Stimulated activated naive CD8-positive, alpha-beta T cell treated with anti-CD3 and anti-CD28 coated beads, Interleukin-15, Interleukin-2, amounts not matched to agents 100 ng/mL and 50 ng/mL, for 24 hours (primary cell): ENCODE results near the gene DTNB.
"Not testable (repeated sequence)": the region's sequence is repeated elsewhere in the genome, so short reads cannot be mapped to it uniquely, and the experiment has no call there.

Experiments used
- H3K27ac Mint-ChIP-seq: one replicate; pipeline ENCODE4 v1.8.0; 2021; ENCODE audit warnings: mild to moderate bottlenecking, mixed read lengths
- H3K27me3 Mint-ChIP-seq: one replicate; pipeline ENCODE4 v1.8.0; 2021; ENCODE audit warnings: mixed read lengths
- H3K36me3 Mint-ChIP-seq: one replicate; pipeline ENCODE4 v1.8.0; 2021; ENCODE audit warnings: low read depth, mixed read lengths
- H3K4me1 Mint-ChIP-seq: one replicate; pipeline ENCODE4 v1.8.0; 2021; ENCODE audit warnings: low read depth, mixed read lengths
- H3K4me3 Mint-ChIP-seq: one replicate; pipeline ENCODE4 v1.8.0; 2021; ENCODE audit warnings: mild to moderate bottlenecking, mixed read lengths
- H3K9me3 Mint-ChIP-seq: one replicate; pipeline ENCODE4 v1.8.0; 2021; ENCODE audit warnings: mixed read lengths

Gene DTNB

GRCh38 chr2:25620711-25621110 lies 52.7 kb downstream of the DTNB start:
- H3K4me1 Mint-ChIP-seq, result no peaks in the 10 kb centered on the region
- H3K27me3 Mint-ChIP-seq, result no peaks in the 10 kb centered on the region

GRCh38 chr2:25620077-25620476 lies 53.3 kb downstream of the DTNB start:
- Mint-ChIP-seq H3K9me3 (no peaks in the 10 kb centered on the region), H3K4me1 (no peaks in the 10 kb centered on the region), H3K36me3 (peaks cover 21% of the 10 kb centered on the region), H3K4me3 (no peak overlapping the region), H3K27me3 (no peaks in the 10 kb centered on the region), H3K27ac (no peak overlapping the region)

More at GRCh38 chr2:25620711-25621110, 52.7 kb downstream of the DTNB start:
- no peak overlapping the region for H3K27ac Mint-ChIP-seq
- no peak overlapping the region for H3K4me3 Mint-ChIP-seq
- H3K36me3 Mint-ChIP-seq, result peaks cover 21% of the 10 kb centered on the region
- H3K9me3 Mint-ChIP-seq, result no peaks in the 10 kb centered on the region

GRCh38 chr2:25619185-25619584 lies 54.2 kb downstream of the DTNB start:
- peaks cover 20% of the 10 kb centered on the region for H3K36me3 Mint-ChIP-seq
- H3K4me3 Mint-ChIP-seq, result no peak overlapping the region
- H3K27me3 Mint-ChIP-seq, result no peaks in the 10 kb centered on the region
- H3K4me1 Mint-ChIP-seq, result no peaks in the 10 kb centered on the region
- no peak overlapping the region for H3K27ac Mint-ChIP-seq
- no peaks in the 10 kb centered on the region for H3K9me3 Mint-ChIP-seq

- Mint-ChIP-seq H3K4me3 (no peak overlapping the region), H3K36me3 (peaks cover 17% of the 10 kb centered on the region), H3K4me1 (no peaks in the 10 kb centered on the region), H3K27ac (no peak overlapping the region), H3K27me3 (no peaks in the 10 kb centered on the region), H3K9me3 (no peaks in the 10 kb centered on the region)
These were observed 54.7 kb downstream of the DTNB start for GRCh38 chr2:25618676-25619075.

- Mint-ChIP-seq H3K27me3 (no peaks in the 10 kb centered on the region), H3K4me3 (no peak overlapping the region), H3K4me1 (no peaks in the 10 kb centered on the region), H3K27ac (no peak overlapping the region), H3K36me3 (peaks cover 16% of the 10 kb centered on the region), H3K9me3 (no peaks in the 10 kb centered on the region)
These were observed 55.3 kb downstream of the DTNB start for GRCh38 chr2:25617948-25618646.

- H3K36me3 Mint-ChIP-seq, result peaks cover 5% of the 10 kb centered on the region
- H3K4me1 Mint-ChIP-seq, result no peaks in the 10 kb centered on the region
- no peak overlapping the region for H3K4me3 Mint-ChIP-seq
- H3K9me3 Mint-ChIP-seq, result no peaks in the 10 kb centered on the region
- H3K27me3 Mint-ChIP-seq, result no peaks in the 10 kb centered on the region
- no peak overlapping the region for H3K27ac Mint-ChIP-seq
These were observed 57.5 kb downstream of the DTNB start for GRCh38 chr2:25615920-25616319.

GRCh38 chr2:25615386-25615785 lies 58.0 kb downstream of the DTNB start:
- no peaks in the 10 kb centered on the region for H3K27me3 Mint-ChIP-seq
- no peak overlapping the region for H3K4me3 Mint-ChIP-seq
- no peak overlapping the region for H3K27ac Mint-ChIP-seq

GRCh38 chr2:25614711-25615110 lies 58.7 kb downstream of the DTNB start:
- Mint-ChIP-seq H3K4me3 (no peak overlapping the region), H3K9me3 (no peaks in the 10 kb centered on the region), H3K4me1 (peaks cover 5% of the 10 kb centered on the region), H3K36me3 (no peaks in the 10 kb centered on the region), H3K27me3 (no peaks in the 10 kb centered on the region), H3K27ac (no peak overlapping the region)

More at GRCh38 chr2:25615386-25615785, 58.0 kb downstream of the DTNB start:
- H3K4me1 Mint-ChIP-seq, result peaks cover 3% of the 10 kb centered on the region
- peaks cover 5% of the 10 kb centered on the region for H3K36me3 Mint-ChIP-seq
- H3K9me3 Mint-ChIP-seq, result no peaks in the 10 kb centered on the region

GRCh38 chr2:25608718-25609117 lies 64.7 kb downstream of the DTNB start:
- Mint-ChIP-seq H3K27me3 (no peaks in the 10 kb centered on the region), H3K9me3 (no peaks in the 10 kb centered on the region), H3K4me1 (peaks cover 5% of the 10 kb centered on the region), H3K27ac (no peak overlapping the region), H3K4me3 (no peak overlapping the region), H3K36me3 (no peaks in the 10 kb centered on the region)

- Mint-ChIP-seq H3K9me3 (no peaks in the 10 kb centered on the region), H3K27me3 (no peaks in the 10 kb centered on the region), H3K4me1 (peaks cover 10% of the 10 kb centered on the region), H3K4me3 (no peak overlapping the region), H3K27ac (no peak overlapping the region), H3K36me3 (no peaks in the 10 kb centered on the region)
These were observed 66.5 kb downstream of the DTNB start for GRCh38 chr2:25606892-25607291.

GRCh38 chr2:25602333-25602723 lies 71.0 kb downstream of the DTNB start:
- H3K4me1 Mint-ChIP-seq, result peaks cover 14% of the 10 kb centered on the region
- no peak overlapping the region for H3K27ac Mint-ChIP-seq
- no peaks in the 10 kb centered on the region for H3K27me3 Mint-ChIP-seq
- H3K36me3 Mint-ChIP-seq, result peaks cover 3% of the 10 kb centered on the region
- no peaks in the 10 kb centered on the region for H3K9me3 Mint-ChIP-seq
- no peak overlapping the region for H3K4me3 Mint-ChIP-seq

GRCh38 chr2:25601711-25602332 lies 71.6 kb downstream of the DTNB start:
- H3K27ac Mint-ChIP-seq, H3K36me3 Mint-ChIP-seq, H3K27me3 Mint-ChIP-seq, H3K9me3 Mint-ChIP-seq, H3K4me3 Mint-ChIP-seq: not testable (repeated sequence)
- H3K4me1 Mint-ChIP-seq, result peaks cover 14% of the 10 kb centered on the region

GRCh38 chr2:25598911-25599310 lies 74.5 kb downstream of the DTNB start:
- Mint-ChIP-seq H3K27me3 (no peaks in the 10 kb centered on the region), H3K4me3 (no peak overlapping the region), H3K4me1 (peaks cover 14% of the 10 kb centered on the region), H3K27ac (no peak overlapping the region), H3K9me3 (no peaks in the 10 kb centered on the region), H3K36me3 (peaks cover 3% of the 10 kb centered on the region)

GRCh38 chr2:25598332-25598731 lies 75.0 kb downstream of the DTNB start:
- H3K9me3 Mint-ChIP-seq, result no peaks in the 10 kb centered on the region
- H3K27me3 Mint-ChIP-seq, result no peaks in the 10 kb centered on the region
- H3K27ac Mint-ChIP-seq, result no peak overlapping the region
- peaks cover 14% of the 10 kb centered on the region for H3K4me1 Mint-ChIP-seq
- H3K36me3 Mint-ChIP-seq, result peaks cover 3% of the 10 kb centered on the region
- H3K4me3 Mint-ChIP-seq, result no peak overlapping the region

- peaks cover 16% of the 10 kb centered on the region for H3K4me1 Mint-ChIP-seq
- no peaks in the 10 kb centered on the region for H3K9me3 Mint-ChIP-seq
- H3K4me3 Mint-ChIP-seq, result no peak overlapping the region
- no peaks in the 10 kb centered on the region for H3K27me3 Mint-ChIP-seq
- H3K27ac Mint-ChIP-seq, result no peak overlapping the region
- peaks cover 3% of the 10 kb centered on the region for H3K36me3 Mint-ChIP-seq
These were observed 75.5 kb downstream of the DTNB start for GRCh38 chr2:25597881-25598280.
